ENCODE results near the gene IRF2BP2. TPM values are rescaled to one million over a fixed set of nuclear protein-coding genes. Genes with fewer than 3 reads are reported as not detected.

Gene IRF2BP2
- total and polyA plus RNA-seq, 2 experiments from 2014 or later: 68.2 to 135 TPM

DNA sequence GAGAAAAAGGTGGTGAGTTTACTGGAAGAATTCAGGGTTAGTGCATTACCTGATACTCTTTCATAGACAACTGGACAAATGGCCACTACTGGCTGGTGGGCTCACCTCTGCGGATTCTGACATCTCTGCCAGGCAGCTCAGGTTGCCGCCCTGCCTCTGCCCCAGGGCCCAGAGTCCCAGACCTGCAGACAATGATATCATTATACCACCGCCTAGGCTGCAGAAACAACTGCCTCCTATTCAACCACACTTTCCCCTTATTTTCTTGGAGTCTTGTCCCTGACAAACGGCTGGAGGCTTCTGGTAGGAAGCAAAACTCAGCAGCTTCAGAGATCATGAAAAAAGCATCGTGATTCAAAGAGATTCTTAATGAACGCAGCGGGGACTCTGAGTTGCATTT is 37.0 kb downstream of the IRF2BP2 start:
- no peaks in the 10 kb centered on the region for H3K4me1 ChIP-seq (ENCODE audit: insufficient read depth)
- no peaks in the 10 kb centered on the region for H3K27me3 ChIP-seq
- H3K79me2 ChIP-seq: no peaks in the 10 kb centered on the region
- no peaks in the 10 kb centered on the region for H3K9me2 ChIP-seq (replicated peaks; ENCODE audit: insufficient read depth)
- no peaks in the 10 kb centered on the region for H4K20me1 ChIP-seq (ENCODE audit: insufficient read depth, poor library complexity, severe bottlenecking)
- H3K4me3 ChIP-seq: no peak overlapping the region
- no peak overlapping the region for H3K27ac ChIP-seq
- no peak for DNase-seq (ENCODE audit: low spot score)
- H3K36me3 ChIP-seq (replicated peaks; ENCODE audit: insufficient read depth, low read depth): no peaks in the 10 kb centered on the region
- no peak overlapping the region for H2AFZ ChIP-seq
- H3K4me2 ChIP-seq: no peak overlapping the region
- H3K9me3 ChIP-seq (ENCODE audit: low read depth): no peaks in the 10 kb centered on the region
- TF ChIP-seq EZH2 (IDR thresholded peaks at IDR 0.05; ENCODE audit: borderline replicate concordance) (no peak), EZH2phosphoT487 (IDR thresholded peaks at IDR 0.05; ENCODE audit: low read depth, severe bottlenecking, unreplicated experiment) (no peak)
- TF ChIP-seq, protein P1, sequence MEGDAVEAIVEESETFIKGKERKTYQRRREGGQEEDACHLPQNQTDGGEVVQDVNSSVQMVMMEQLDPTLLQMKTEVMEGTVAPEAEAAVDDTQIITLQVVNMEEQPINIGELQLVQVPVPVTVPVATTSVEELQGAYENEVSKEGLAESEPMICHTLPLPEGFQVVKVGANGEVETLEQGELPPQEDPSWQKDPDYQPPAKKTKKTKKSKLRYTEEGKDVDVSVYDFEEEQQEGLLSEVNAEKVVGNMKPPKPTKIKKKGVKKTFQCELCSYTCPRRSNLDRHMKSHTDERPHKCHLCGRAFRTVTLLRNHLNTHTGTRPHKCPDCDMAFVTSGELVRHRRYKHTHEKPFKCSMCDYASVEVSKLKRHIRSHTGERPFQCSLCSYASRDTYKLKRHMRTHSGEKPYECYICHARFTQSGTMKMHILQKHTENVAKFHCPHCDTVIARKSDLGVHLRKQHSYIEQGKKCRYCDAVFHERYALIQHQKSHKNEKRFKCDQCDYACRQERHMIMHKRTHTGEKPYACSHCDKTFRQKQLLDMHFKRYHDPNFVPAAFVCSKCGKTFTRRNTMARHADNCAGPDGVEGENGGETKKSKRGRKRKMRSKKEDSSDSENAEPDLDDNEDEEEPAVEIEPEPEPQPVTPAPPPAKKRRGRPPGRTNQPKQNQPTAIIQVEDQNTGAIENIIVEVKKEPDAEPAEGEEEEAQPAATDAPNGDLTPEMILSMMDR (IDR thresholded peaks at IDR 0.05; ENCODE audit: poor library complexity): no peak
- WGBS (ENCODE audit: low lambda C conversion rate, missing lambda C conversion rate): 82% methylated on average over 7 of the region's 7 CpGs

DNA sequence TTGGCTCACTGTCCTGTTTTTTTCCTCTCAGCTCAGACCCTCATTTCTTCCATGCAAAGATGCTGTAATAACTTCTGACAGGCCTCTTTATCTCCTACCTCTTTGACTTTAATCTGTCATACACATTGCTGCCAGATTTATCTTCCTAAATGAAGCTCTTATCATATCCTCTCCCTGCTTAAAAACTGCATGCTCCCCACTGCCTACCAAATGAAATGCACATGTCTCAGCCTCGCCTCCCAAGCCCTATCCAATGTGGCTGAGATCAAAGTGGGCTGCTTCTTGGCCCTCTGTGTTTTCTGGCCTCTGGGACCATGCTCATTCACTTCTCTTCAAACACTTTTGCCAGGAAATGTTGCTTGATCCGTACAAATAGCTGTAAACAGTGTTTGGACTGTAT is 38.3 kb downstream of the IRF2BP2 start:
- H3K4me3 ChIP-seq: no peak overlapping the region
- H3K79me2 ChIP-seq: no peaks in the 10 kb centered on the region
- H2AFZ ChIP-seq: no peak overlapping the region
- H3K9me2 ChIP-seq (replicated peaks; ENCODE audit: insufficient read depth): no peaks in the 10 kb centered on the region
- H3K36me3 ChIP-seq (replicated peaks; ENCODE audit: insufficient read depth, low read depth): no peaks in the 10 kb centered on the region
- no peaks in the 10 kb centered on the region for H3K4me1 ChIP-seq (ENCODE audit: insufficient read depth)
- H4K20me1 ChIP-seq (ENCODE audit: insufficient read depth, poor library complexity, severe bottlenecking): no peaks in the 10 kb centered on the region
- WGBS (ENCODE audit: low lambda C conversion rate, missing lambda C conversion rate): 69% methylated on average over 2 of the region's 2 CpGs
- no peak overlapping the region for H3K4me2 ChIP-seq
- H3K27me3 ChIP-seq: no peaks in the 10 kb centered on the region
- DNase-seq (ENCODE audit: low spot score): no peak
- TF ChIP-seq EZH2phosphoT487 (IDR thresholded peaks at IDR 0.05; ENCODE audit: low read depth, severe bottlenecking, unreplicated experiment) (no peak), EZH2 (IDR thresholded peaks at IDR 0.05; ENCODE audit: borderline replicate concordance) (no peak)
- TF ChIP-seq, protein P1 (IDR thresholded peaks at IDR 0.05; ENCODE audit: poor library complexity): no peak
- no peak overlapping the region for H3K27ac ChIP-seq
- no peaks in the 10 kb centered on the region for H3K9me3 ChIP-seq (ENCODE audit: low read depth)

DNA sequence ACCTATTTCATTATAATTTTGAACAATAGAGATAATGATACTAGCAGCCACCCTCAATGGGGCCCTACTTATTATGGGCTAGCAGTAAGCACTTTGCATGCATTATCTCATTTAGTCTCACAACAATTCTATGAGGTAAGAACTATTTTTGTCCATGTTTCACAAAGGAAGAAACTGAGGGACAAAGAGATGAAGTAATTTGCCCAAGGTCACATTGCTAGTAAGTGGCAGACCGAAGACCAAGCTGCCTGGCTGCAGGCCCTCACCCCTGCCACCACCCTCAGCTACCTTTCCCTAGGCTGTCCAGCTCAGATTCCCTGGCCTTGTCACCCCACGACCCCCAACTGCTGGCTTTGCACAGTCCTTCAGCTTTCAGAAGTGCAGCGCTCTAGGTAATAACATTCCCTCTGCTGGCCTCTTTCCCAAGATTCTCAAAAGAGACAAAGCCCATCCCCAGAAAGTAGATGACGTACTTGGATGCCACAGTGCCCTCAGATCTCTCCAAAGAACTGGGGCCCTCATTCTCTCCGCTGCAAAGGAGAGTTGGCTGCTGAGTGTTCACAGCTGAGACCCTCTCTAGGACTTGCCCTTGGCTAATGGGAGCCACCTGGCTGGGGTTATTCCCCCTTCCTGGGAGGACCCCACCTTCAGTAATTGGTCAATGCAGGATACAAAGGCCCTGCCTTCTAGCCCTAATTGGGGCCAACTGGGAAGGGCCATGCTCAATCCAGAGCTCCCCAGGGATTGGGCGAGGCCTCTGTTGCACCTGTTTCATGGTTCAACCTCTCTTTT is 39.5 kb downstream of the IRF2BP2 start:
- no peaks in the 10 kb centered on the region for H3K9me3 ChIP-seq (ENCODE audit: low read depth)
- TF ChIP-seq EZH2phosphoT487 (IDR thresholded peaks at IDR 0.05; ENCODE audit: low read depth, severe bottlenecking, unreplicated experiment) (no peak), EZH2 (IDR thresholded peaks at IDR 0.05; ENCODE audit: borderline replicate concordance) (no peak)
- TF ChIP-seq, protein P1 (IDR thresholded peaks at IDR 0.05; ENCODE audit: poor library complexity): no peak
- H3K27me3 ChIP-seq: no peaks in the 10 kb centered on the region
- no peaks in the 10 kb centered on the region for H3K36me3 ChIP-seq (replicated peaks; ENCODE audit: insufficient read depth, low read depth)
- no peaks in the 10 kb centered on the region for H4K20me1 ChIP-seq (ENCODE audit: insufficient read depth, poor library complexity, severe bottlenecking)
- no peak for DNase-seq (ENCODE audit: low spot score)
- WGBS (ENCODE audit: low lambda C conversion rate, missing lambda C conversion rate): 98% methylated on average over 6 of the region's 6 CpGs
- no peaks in the 10 kb centered on the region for H3K9me2 ChIP-seq (replicated peaks; ENCODE audit: insufficient read depth)
- H3K79me2 ChIP-seq: no peaks in the 10 kb centered on the region
- no peaks in the 10 kb centered on the region for H3K4me1 ChIP-seq (ENCODE audit: insufficient read depth)
- H3K4me3 ChIP-seq: no peak overlapping the region
- no peak overlapping the region for H3K4me2 ChIP-seq
- no peak overlapping the region for H2AFZ ChIP-seq
- no peak overlapping the region for H3K27ac ChIP-seq
